ENCODE measurements around the gene EHMT1. TPM values are rescaled to one million over a fixed set of nuclear protein-coding genes. Genes with fewer than 3 reads are reported as not detected.

Gene EHMT1
- total RNA-seq, 1 experiment from 2014 or later, result 85.4 TPM

- peak; percentile 71 for DNase-seq (ENCODE audit: low spot score)
Observed at GRCh38 chr9:137672907-137673791, 54.3 kb downstream of the EHMT1 start.

DNA sequence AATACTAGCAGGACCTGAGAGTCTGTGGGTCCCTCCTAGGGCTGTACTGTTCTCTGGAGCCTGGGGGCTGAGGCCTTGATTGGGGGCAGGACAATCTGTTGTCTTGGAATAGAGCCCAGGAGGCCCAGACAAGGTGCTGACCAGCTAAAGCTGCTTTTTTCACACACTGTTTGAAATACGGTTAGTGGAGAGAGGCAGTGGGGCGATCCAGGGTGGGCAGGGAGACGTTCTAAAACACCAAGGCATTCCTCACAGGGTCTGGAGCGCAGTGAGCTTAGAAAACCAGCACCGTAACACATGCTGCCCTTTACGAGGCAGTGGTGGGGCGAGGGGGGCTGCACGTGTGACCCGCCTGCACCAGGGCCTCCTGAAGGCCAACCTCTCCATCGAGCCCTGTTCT, 55.1 kb downstream of the EHMT1 start:
- no peak for DNase-seq (ENCODE audit: low spot score)

DNA sequence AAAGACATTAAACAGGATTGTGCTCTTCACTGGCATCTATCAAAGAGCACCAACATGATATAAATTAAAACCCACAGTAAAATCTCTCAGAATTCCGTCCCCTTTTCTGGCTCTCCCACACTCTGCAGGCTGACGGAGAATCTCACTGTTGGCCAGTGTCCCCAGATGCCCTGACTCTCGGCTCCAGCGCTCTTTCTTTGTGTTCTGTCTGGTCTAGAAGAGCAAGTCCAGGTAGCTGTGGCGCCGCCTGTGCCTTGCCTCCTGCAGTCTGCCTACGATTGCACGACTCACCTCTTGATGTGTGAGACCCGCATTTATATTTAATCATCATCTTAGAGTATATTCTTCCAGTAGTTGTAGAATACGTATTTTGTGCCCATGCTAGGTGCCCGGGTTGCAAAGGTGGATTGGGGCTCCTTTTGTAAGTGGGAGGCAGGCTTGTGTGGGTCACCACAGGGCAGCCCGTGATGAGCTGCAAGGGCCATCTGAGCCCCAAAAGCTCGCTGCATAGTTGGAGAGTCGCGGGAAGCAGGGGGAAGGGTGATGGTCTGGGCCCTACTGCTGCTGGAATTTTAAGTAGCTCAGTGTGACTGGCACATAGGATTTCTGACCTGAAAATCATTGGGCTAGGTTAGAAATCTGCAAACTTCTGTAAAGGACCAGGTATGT, 55.6 kb downstream of the EHMT1 start:
- no peak for DNase-seq (ENCODE audit: low spot score)

DNA sequence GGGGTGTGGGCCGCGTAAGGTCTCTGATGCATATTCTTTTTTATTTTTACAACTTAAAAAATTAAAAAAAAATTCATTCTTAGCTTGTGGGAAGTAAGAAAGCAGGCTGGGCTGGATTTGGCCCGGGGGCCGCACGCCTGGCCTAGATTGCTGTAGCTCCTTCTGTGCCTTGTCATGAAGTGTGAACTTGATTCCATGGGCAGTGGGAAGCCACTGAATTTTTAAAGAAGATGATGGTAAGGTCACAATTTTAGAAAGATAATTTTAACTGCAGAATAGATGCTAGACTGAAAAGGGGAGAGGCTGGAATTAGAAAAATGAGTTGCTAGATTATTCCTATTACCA, 56.1 kb downstream of the EHMT1 start:
- DNase-seq (ENCODE audit: low spot score), result no peak

- no peak for DNase-seq (ENCODE audit: low spot score)
Observed at GRCh38 chr9:137676998-137677397, 58.2 kb downstream of the EHMT1 start.

- DNase-seq (ENCODE audit: low spot score), result no peak
Observed at GRCh38 chr9:137678202-137678601, 59.4 kb downstream of the EHMT1 start.

DNA sequence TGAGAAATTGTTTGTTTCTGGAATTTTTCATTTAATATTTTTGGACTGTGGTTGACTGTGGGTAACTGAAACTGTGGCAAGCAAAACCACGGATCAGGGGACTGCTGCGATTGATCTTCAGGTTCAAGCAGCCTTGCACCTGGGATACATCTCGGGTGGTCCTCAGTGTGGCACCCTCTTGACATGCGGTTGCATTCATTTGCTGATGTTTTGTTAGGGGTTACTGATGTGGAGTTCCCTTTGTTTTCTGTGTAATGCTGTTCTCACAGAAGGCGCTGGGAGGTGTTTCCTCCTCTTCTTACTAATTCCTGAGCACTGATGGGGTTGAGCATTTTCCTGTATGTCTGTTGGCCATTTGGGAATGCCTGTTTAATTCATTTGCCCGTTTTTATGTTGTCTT, 60.4 kb downstream of the EHMT1 start:
- DNase-seq (ENCODE audit: low spot score), result no peak

DNA sequence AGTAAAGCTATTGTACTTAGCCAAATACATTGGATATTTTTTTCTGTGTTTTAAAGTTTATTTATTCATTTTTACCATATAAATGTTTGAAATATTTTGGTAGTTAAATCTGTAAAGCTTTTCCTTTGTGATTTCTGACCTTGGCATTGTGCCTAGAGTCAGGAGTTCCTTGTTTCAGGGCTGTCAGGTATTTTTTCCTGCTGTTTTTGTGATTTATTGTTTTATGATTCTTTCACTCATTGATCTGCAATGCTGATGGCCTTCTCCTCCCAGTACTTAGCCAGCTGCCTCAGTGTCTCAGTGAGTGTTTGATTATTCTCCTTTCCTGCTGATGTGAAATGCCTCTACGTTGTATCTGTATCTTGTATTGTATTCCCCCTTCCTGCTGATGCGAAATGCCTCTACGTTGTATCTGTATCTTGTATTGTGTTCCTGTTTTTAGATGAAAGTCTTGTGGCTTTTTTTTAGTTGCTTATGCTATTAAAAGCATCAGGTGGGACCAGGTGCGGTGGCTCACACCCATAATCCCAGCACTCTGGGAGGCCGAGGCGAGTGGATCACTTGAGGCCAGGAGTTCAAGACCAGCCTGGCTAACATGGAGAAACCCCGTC, 61.0 kb downstream of the EHMT1 start:
- no peak for DNase-seq (ENCODE audit: low spot score)

- no peak for DNase-seq (ENCODE audit: low spot score)
Observed at GRCh38 chr9:137680444-137681358, 61.9 kb downstream of the EHMT1 start.

DNA sequence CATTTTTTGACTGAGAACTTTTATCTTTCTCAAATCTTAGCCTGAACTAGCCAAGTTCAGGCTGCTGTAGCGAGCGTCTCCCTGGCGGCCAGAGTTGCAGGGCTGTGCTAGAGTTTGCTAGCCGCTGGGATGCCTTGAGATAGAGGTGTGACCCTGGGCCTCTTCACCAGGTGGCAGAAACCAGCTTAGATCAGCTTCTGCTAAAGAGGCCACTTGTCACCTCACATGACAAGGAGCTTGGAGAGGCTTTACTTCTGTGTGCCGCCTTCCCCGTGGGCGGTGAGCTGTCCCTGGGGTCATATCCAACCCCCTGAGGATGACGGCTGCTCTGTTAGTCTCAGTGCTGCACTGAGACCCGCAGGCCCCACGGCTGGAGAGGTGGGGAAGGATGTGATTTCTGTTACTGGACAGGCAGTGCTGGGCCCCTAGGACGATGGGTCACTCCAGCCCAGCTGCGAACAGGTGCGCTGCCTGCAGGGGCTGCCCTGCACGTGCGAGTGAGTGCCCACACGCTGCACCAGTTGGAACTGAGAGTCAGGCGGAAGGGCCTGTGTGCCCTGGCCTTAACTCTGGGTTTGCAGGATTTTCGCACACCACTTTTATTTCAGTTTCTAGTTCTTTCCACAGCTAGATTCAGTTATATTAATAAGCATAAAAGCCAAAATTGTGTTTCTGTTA, 63.8 kb downstream of the EHMT1 start:
- no peak for DNase-seq (ENCODE audit: low spot score)

GRCh38 chr9:137683262-137683864, 64.6 kb downstream of the EHMT1 start:
- DNase-seq (ENCODE audit: low spot score), result no peak

DNA sequence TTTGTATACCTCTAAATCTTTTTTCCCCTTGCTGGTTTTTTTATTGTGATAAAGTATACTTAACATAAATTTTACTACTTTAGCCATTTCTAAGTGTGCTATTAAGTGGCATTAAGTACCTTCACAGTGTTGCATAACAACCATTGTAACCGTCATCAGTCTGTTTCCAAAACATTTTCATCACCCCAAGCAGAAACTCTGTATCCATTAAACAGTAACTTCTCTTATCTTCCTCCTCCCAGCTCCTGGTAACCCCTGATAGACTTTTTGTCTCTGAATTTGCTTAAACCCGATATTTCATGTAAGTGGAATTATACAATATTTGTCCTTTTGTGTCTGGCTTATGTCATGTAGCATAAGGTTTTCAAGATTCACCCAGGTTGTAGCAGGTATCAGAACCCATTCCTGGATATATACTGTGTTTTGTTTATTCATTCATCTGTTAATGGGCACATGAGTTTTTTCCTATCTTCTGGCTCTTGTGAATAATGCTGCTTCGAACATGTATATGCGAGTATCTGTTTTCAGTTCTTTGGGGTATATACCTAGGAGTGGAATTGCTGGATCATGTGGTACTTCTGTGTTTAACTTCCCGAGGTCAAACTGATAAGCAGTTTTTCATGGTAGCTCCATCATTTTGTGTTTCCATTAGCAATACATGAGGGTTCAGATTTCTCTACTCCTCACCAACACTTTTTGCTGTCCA, 66.4 kb downstream of the EHMT1 start:
- DNase-seq (ENCODE audit: low spot score), result no peak

DNA sequence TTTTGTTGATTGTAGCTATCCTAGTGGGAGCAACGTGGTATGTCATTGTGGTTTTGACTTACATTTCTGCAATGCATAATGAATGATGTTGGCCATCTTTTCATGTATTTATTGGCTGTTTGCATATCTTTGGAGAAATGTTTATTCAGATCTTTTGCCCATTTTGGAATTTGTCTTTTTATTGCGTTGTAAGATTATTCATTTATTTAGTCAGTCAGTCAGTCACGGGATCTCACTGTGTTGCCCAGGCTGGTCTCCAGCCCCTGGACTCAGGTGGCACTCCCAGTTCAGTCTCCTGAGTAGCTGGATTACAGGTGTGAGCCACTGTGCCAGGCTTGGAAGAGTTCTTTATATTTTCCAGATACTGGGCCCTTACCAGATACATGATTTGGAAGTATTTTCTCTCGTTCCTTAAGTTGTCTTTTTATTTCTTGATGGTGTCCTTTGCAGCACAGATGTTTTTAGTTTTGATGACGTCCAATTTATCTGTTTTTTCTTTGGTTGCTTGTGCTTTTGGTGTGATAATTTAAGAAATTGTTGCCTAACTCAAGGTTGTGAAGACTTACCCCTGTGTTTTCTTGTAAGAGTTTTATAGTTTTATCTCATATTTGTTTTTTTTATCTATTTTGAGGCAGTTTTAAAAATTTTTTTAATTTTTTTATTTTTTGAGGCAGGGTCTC, 67.1 kb downstream of the EHMT1 start:
- DNase-seq (ENCODE audit: low spot score), result no peak

DNA sequence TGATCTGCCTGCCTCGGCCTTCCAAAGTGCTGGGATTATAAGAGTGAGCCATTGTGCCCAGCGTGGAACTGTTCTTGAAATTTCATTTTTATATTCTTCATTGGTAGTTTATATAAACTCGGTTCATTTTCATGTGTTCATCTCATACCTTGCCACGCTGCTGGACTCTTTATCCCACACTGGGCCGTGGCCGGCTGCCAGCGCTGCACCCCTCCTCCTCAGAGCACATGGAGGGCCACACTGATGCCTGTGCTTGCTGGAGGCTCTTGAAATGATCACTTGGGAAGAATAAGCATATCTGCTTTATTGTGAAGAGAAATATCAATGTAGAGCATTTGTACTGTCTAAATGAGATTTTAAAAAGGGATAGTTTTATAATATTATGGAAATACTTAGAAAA, 69.5 kb downstream of the EHMT1 start:
- DNase-seq (ENCODE audit: low spot score), result no peak

DNA sequence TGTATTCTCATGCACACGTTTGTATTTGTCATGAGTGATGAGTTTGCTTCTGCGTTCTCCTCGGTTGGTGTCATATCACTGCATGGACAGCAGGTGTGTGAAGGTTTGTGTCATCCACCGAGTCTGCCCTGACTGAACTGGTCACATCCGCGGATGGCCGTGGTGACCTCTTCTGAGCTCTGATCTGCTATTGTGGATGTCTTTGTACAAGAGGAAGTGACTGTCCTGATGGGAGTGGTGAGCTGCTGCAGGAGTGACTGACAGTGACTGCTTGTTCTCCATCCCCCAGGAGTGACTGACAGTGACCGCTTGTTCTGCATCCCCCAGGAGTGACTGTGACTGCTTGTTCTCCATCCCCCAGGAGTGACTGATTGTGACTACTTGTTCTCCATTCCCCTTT, 69.9 kb downstream of the EHMT1 start:
- no peak for DNase-seq (ENCODE audit: low spot score)

GRCh38 chr9:137689745-137690529, 71.1 kb downstream of the EHMT1 start:
- peak; percentile 32 for DNase-seq (ENCODE audit: low spot score)

- DNase-seq (ENCODE audit: low spot score), result no peak
Observed at GRCh38 chr9:137690930-137691645, 72.3 kb downstream of the EHMT1 start.

Data from HT-29 (cell line).